ENCODE measurements around the gene RHOBTB3. TPM values are rescaled to one million over a fixed set of nuclear protein-coding genes. Genes with fewer than 3 reads are reported as not detected.

Gene RHOBTB3
- total RNA-seq, 1 experiment from 2014 or later, result 85.6 TPM

GRCh38 chr5:95746722-95747679 is 15.9 kb downstream of the RHOBTB3 start:
- no TSS peak for BruUV-seq (replicated peaks)
- intact Hi-C loops (cut with micrococcal nuclease; ENCODE audit: unreplicated experiment), result no loop called here
- peaks cover 38% of the 10 kb centered on the region for H3K36me3 Mint-ChIP-seq (ENCODE audit: insufficient read depth, unreplicated experiment)
- no peaks in the 10 kb centered on the region; the same call in none of the 2 replicates for H3K36me3 ChIP-seq (ENCODE audit: control insufficient read depth, insufficient read depth, low read length)
- no peaks in the 10 kb centered on the region for H3K4me1 Mint-ChIP-seq (ENCODE audit: low read depth, unreplicated experiment)
- ChIA-PET POLR2A (no interaction called here), CTCF (no interaction called here)
- no peak overlapping the region for H3K4me3 Mint-ChIP-seq (ENCODE audit: unreplicated experiment)
- H3K27me3 ChIP-seq (replicated peaks; ENCODE audit: control insufficient read depth, insufficient read depth, low read length), result no peaks in the 10 kb centered on the region
- H3K27me3 Mint-ChIP-seq (ENCODE audit: insufficient read depth, unreplicated experiment), result no peaks in the 10 kb centered on the region
- H3K4me1 ChIP-seq, result no peaks in the 10 kb centered on the region
- no peak for TF ChIP-seq CTCF (IDR thresholded peaks at IDR 0.05; ENCODE audit: insufficient read depth in 1 of 2, low read depth in 1 of 2, low read length in 1 of 2, severe bottlenecking in 1 of 2, unreplicated experiment in 1 of 2)
- no peak overlapping the region for H3K4me3 ChIP-seq (ENCODE audit: low read depth, low read length)
- no peak for DNase-seq
- no peaks in the 10 kb centered on the region for H3K9me3 Mint-ChIP-seq (ENCODE audit: unreplicated experiment)
- no peak overlapping the region for H3K27ac Mint-ChIP-seq (ENCODE audit: unreplicated experiment)
- H3K9me3 ChIP-seq, result no peaks in the 10 kb centered on the region

GRCh38 chr5:95748133-95748532 is 17.0 kb downstream of the RHOBTB3 start:
- Histone ChIP-seq H3K27me3 (replicated peaks; ENCODE audit: control insufficient read depth, insufficient read depth, low read length) (no peaks in the 10 kb centered on the region), H3K9me3 (no peaks in the 10 kb centered on the region), H3K4me1 (no peaks in the 10 kb centered on the region), H3K36me3 (ENCODE audit: control insufficient read depth, insufficient read depth, low read length) (no peaks in the 10 kb centered on the region; the same call in none of the 2 replicates), H3K4me3 (ENCODE audit: low read depth, low read length) (no peak overlapping the region)
- POLR2A ChIA-PET, result no interaction called here
- CTCF ChIA-PET, result no interaction called here
- H3K27ac Mint-ChIP-seq (ENCODE audit: unreplicated experiment), result no peak overlapping the region
- no TSS peak for BruUV-seq (replicated peaks)
- no peaks in the 10 kb centered on the region for H3K4me1 Mint-ChIP-seq (ENCODE audit: low read depth, unreplicated experiment)
- H3K27me3 Mint-ChIP-seq (ENCODE audit: insufficient read depth, unreplicated experiment), result no peaks in the 10 kb centered on the region
- DNase-seq, result no peak
- no peaks in the 10 kb centered on the region for H3K9me3 Mint-ChIP-seq (ENCODE audit: unreplicated experiment)
- no peak for TF ChIP-seq CTCF (IDR thresholded peaks at IDR 0.05; ENCODE audit: insufficient read depth in 1 of 2, low read depth in 1 of 2, low read length in 1 of 2, severe bottlenecking in 1 of 2, unreplicated experiment in 1 of 2)
- intact Hi-C loops (cut with micrococcal nuclease; ENCODE audit: unreplicated experiment), result no loop called here
- peaks cover 47% of the 10 kb centered on the region for H3K36me3 Mint-ChIP-seq (ENCODE audit: insufficient read depth, unreplicated experiment)
- no peak overlapping the region for H3K4me3 Mint-ChIP-seq (ENCODE audit: unreplicated experiment)

- peaks cover 18% of the 10 kb centered on the region for H3K4me1 ChIP-seq
- Mint-ChIP-seq H3K27ac (ENCODE audit: unreplicated experiment) (no peak overlapping the region), H3K36me3 (ENCODE audit: insufficient read depth, unreplicated experiment) (peaks cover 68% of the 10 kb centered on the region), H3K4me1 (ENCODE audit: low read depth, unreplicated experiment) (peaks cover 5% of the 10 kb centered on the region), H3K4me3 (ENCODE audit: unreplicated experiment) (no peak overlapping the region), H3K9me3 (ENCODE audit: unreplicated experiment) (no peaks in the 10 kb centered on the region), H3K27me3 (ENCODE audit: insufficient read depth, unreplicated experiment) (no peaks in the 10 kb centered on the region)
- H3K9me3 ChIP-seq, result no peaks in the 10 kb centered on the region
- H3K4me3 ChIP-seq (ENCODE audit: low read depth, low read length), result no peak overlapping the region
- ChIA-PET CTCF (interaction anchor here (0.9 kb wide), 1 partner anchor 81 kb away, joined by 3 read pairs; no protein-coding TSS in a partner anchor), POLR2A (no interaction called here)
- H3K27me3 ChIP-seq (replicated peaks; ENCODE audit: control insufficient read depth, insufficient read depth, low read length), result no peaks in the 10 kb centered on the region
- intact Hi-C loops (cut with micrococcal nuclease; ENCODE audit: unreplicated experiment), result no loop called here
- no peaks in the 10 kb centered on the region; the same call in none of the 2 replicates for H3K36me3 ChIP-seq (ENCODE audit: control insufficient read depth, insufficient read depth, low read length)
- TF ChIP-seq CTCF (IDR thresholded peaks at IDR 0.05; ENCODE audit: insufficient read depth in 1 of 2, low read depth in 1 of 2, low read length in 1 of 2, severe bottlenecking in 1 of 2, unreplicated experiment in 1 of 2), result no peak
- BruUV-seq (replicated peaks), result no TSS peak
- DNase-seq, result no peak
Observed at GRCh38 chr5:95754545-95754944, 23.4 kb downstream of the RHOBTB3 start.
